ENCODE measurements around the gene NDUFB5.

NDUFB5 gene

DNA sequence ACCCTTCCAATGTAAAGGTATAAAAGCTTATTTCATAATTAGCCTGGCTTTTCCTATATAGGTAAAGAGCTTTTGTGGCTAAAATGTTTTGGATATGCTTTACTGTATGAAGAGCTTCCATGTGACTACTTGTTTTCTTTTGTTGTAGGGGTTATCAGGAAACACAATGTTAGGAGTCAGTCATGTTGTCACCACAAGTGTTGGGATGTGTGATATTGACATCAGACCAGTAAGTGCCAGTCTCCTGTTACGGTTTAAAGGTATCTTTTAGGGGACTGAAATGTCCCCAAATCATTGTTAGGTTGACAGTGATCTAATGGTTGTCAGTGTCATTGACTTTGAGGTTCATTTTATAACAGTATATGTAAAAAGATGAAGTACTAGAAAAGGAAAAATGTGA lies 23.6 kb upstream of the NDUFB5 start:
- TF ChIP-seq, protein P1, sequence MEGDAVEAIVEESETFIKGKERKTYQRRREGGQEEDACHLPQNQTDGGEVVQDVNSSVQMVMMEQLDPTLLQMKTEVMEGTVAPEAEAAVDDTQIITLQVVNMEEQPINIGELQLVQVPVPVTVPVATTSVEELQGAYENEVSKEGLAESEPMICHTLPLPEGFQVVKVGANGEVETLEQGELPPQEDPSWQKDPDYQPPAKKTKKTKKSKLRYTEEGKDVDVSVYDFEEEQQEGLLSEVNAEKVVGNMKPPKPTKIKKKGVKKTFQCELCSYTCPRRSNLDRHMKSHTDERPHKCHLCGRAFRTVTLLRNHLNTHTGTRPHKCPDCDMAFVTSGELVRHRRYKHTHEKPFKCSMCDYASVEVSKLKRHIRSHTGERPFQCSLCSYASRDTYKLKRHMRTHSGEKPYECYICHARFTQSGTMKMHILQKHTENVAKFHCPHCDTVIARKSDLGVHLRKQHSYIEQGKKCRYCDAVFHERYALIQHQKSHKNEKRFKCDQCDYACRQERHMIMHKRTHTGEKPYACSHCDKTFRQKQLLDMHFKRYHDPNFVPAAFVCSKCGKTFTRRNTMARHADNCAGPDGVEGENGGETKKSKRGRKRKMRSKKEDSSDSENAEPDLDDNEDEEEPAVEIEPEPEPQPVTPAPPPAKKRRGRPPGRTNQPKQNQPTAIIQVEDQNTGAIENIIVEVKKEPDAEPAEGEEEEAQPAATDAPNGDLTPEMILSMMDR (IDR thresholded peaks at IDR 0.05; ENCODE audit: low read depth, low read length): no peak
- DNase-seq (ENCODE audit: low read depth, low spot score): no peak
- H3K4me3 ChIP-seq (ENCODE audit: low read depth, low read length): no peak overlapping the region
- in situ Hi-C loops (cut with HindIII; ENCODE audit: low sequenced_read_pairs): no loop called here

DNA sequence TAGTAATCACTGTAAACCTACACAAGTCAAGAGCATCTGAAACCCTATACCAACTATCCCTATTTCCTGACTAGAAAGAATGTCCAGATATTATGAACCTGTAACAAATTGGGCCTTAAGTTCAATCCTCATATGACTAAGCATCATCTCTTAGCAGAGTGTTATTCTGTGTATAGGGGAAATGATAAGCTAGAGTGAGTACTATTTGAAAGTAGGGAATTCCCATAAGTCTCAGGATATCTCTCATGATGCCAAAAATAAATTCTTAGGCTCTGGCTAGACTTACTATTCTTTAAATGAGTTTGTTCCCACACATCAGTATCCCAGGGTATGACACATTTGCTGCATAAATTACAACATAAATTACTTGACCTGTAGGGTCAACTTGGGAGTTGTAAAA lies 15.5 kb upstream of the NDUFB5 start:
- TF ChIP-seq, protein P1 (IDR thresholded peaks at IDR 0.05; ENCODE audit: low read depth, low read length): no peak
- DNase-seq (ENCODE audit: low read depth, low spot score): no peak
- in situ Hi-C loops (cut with HindIII; ENCODE audit: low sequenced_read_pairs): no loop called here
- H3K4me3 ChIP-seq (ENCODE audit: low read depth, low read length): no peak overlapping the region

DNA sequence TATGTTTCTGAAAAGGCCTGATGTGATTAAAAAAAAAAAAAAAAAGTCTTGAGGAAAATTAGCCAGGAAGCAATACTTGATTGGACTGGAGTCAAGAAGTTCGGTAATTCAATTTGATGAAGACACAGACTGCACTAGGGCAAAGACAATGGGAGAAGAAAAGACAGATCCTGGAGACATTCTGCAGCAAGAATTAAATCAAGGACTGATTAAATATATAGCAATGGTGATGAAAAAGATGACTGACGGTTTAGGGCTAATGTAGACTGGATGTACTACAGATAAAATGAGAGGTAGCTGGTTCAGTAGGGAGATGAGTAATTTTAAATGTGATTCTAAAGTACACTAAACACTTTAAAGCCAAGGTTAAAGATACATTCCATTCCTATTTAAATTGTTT lies 13.9 kb upstream of the NDUFB5 start:
- TF ChIP-seq, protein P1 (IDR thresholded peaks at IDR 0.05; ENCODE audit: low read depth, low read length): no peak
- in situ Hi-C loops (cut with HindIII; ENCODE audit: low sequenced_read_pairs): no loop called here
- no peak overlapping the region for H3K4me3 ChIP-seq (ENCODE audit: low read depth, low read length)
- no peak for DNase-seq (ENCODE audit: low read depth, low spot score)

DNA sequence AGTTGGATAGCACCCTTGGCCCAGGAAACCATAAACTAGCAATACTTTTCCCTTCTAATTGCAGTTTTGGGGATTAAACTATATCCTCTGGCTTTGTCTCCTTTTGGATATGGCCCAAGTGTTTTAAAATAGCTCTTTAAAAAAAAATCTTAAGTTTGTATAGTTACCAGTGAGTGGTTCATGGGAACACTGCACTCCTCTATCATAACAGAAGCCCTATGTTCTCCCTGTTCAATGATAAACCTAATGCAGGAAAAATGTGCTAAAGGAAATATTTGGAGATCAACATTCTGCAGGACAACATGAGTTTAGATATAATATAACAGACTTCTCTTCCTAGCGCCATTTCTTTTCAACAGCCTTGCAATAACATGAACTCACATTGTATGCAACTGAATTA lies 13.3 kb upstream of the NDUFB5 start:
- TF ChIP-seq, protein P1 (IDR thresholded peaks at IDR 0.05; ENCODE audit: low read depth, low read length): no peak
- no peak overlapping the region for H3K4me3 ChIP-seq (ENCODE audit: low read depth, low read length)
- DNase-seq (ENCODE audit: low read depth, low spot score): no peak
- in situ Hi-C loops (cut with HindIII; ENCODE audit: low sequenced_read_pairs): no loop called here

DNA sequence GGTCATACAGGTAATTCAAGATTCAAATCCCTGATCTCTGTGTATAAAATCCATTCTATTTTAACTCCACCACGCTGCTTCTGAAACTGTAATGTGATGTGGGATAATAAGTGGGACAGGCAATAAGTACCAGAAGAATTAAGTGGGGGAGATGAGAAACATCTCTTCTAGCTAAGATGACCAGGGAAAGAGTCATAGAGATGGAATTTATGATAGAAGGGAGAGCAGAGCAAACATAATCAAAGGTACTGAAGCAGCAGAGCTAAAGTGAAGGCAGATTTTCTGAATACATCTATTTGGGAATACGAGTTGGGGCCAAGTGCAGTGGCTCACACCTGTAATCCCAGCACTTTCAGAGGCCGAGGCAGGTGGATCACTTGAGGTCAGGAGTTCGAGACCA lies 5.1 kb upstream of the NDUFB5 start:
- TF ChIP-seq, protein P1 (IDR thresholded peaks at IDR 0.05; ENCODE audit: low read depth, low read length): no peak
- in situ Hi-C loops (cut with HindIII; ENCODE audit: low sequenced_read_pairs): no loop called here
- no peak for DNase-seq (ENCODE audit: low read depth, low spot score)

DNA sequence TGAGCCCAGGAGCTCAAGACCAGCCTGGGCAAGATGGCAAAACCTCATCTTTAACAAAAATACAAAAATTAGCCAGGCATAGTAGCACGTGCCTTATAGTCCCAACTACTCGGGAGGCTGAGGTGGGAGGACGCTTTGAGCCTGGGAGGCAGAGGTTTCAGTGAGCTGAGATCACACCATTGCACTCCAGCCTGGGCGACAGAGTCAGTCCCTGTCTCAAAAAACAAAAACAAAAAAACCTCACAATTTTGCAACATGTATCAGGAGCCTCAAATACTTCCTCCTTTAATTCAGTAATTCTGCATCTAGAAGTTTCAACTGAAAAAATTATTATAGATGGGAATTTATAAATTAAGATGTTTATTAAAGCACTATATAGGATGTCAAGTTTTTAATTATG lies 1.3 kb upstream of the NDUFB5 start:
- no peak for DNase-seq (ENCODE audit: low read depth, low spot score)
- in situ Hi-C loops (cut with HindIII; ENCODE audit: low sequenced_read_pairs): no loop called here
- H3K4me3 ChIP-seq (ENCODE audit: low read depth, low read length): peak overlapping the region; percentile 99
- TF ChIP-seq, protein P1 (IDR thresholded peaks at IDR 0.05; ENCODE audit: low read depth, low read length): no peak

More for the DNA sequence above, 5.1 kb upstream of the NDUFB5 start:
- no peak overlapping the region for H3K4me3 ChIP-seq (ENCODE audit: low read depth, low read length)

DNA sequence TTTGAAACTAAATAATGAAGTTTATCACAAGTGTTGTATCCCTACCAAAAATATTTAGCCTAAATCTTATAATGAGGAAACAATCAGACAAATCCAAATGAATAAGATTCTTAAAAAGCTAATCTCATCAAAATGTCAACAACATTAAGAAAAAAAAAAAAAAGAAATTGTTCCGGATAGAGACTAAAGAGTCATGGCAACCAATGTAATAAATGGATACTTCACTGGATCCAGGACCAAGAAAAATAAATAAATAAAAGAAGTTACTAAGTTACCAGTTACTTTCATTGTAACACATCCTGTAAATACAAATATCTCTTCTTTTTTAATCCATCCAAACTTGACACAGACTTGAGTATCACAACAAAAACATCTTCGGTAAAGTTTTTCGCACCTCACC lies 763 bp upstream of the NDUFB5 start:
- peak overlapping the region; percentile 99 for H3K4me3 ChIP-seq (ENCODE audit: low read depth, low read length)
- in situ Hi-C loops (cut with HindIII; ENCODE audit: low sequenced_read_pairs): no loop called here
- no peak for DNase-seq (ENCODE audit: low read depth, low spot score)
- TF ChIP-seq, protein P1 (IDR thresholded peaks at IDR 0.05; ENCODE audit: low read depth, low read length): no peak

All from astrocyte of the spinal cord (primary cell).